Erythroblast (primary cell): ENCODE results near the gene PRR5.

Experiments used
- DNase-seq, 2 experiments: peaks; one replicate each; lab custom pipeline; 2025; lab: John Stamatoyannopoulos, UW
- GATA1 ChIP-seq: IDR thresholded peaks from 2 replicates; pipeline ENCODE4 v1.6.1; 2011; ENCODE audit warnings: low read depth, mild to moderate bottlenecking, control low read depth, low read length, moderate library complexity
- POLR2A ChIP-seq: IDR thresholded peaks from 2 replicates; pipeline ENCODE4 v1.6.1; 2011; ENCODE audit warnings: mild to moderate bottlenecking, low read length

Gene PRR5

DNA sequence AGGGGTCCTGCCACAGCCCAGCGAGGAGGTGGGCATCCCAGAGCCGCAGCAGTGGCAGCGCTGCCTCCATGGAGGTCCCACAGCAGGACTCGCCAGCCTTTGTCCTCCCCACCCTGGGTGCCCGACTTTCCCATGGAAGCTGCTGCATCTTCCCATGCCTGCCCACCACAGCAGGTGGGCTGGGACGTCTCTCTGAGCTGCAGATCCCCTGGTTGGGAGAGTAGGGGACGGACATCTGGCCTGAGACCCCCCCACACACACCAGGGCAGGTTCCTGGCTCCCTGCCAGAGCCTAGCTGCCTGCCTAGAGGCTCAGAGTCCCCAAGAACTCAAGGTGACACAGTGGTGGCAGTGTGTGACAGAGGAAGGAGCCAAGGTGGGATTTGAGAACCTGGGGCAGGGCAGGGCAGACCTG is 21.5 kb upstream of the PRR5 start:
- DNase-seq: peak in 1 of 2 experiments; percentile 48
- TF ChIP-seq GATA1: no peak
- no peak for TF ChIP-seq POLR2A

DNA sequence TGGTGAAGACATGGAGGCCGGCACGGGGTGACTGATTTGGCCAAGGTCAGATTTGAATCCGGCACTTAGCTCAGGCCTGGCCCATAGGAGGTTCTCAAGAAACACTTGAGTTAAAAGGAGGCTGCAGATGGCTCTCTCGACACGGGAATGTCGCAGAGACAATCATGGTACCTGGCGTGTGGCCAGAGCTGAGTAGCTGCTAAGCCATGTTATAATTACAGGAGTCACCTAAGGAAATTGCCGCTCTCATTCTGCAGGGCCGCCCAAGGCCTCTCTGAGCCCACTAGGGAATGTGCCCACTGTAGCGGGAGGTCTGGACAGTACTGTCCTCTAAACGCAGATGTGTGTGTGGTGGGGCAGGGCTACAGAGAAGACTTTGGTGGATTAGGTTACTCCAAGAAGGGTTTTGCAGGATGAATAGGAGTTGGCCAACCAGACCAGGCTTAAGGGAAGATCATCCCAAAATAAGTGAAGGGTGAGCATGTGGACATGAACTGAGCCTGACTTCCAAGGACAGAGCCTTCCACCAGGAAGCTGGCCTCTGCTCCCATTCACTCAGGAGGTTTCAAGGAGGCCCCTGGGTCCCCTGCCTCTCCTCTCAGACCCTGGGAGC is 19.3 kb upstream of the PRR5 start:
- no peak for TF ChIP-seq GATA1
- no peak for TF ChIP-seq POLR2A
- peak in 1 of 2 experiments; percentile 35 for DNase-seq

DNA sequence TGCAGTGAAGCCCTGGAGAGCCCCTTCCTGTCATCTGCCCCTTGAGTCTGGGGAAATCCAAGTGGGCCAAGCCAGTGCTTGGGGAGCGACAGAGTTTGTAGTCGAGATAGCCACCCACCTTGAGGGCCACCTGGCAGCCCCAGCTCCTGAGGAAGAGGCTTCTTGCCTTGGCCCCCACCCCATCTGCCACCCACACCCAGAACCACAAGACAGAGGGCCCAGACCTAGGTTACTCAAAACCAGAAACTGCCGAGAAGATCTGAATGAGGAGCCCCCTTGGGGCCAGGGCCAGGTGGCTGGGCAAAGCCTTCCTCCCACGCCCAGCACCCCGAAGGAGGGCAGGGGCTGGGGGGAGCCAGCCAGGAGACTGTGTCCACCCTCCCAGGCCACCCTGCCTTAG is 18.8 kb upstream of the PRR5 start:
- TF ChIP-seq POLR2A: no peak
- no peak for TF ChIP-seq GATA1
- no peak for DNase-seq

DNA sequence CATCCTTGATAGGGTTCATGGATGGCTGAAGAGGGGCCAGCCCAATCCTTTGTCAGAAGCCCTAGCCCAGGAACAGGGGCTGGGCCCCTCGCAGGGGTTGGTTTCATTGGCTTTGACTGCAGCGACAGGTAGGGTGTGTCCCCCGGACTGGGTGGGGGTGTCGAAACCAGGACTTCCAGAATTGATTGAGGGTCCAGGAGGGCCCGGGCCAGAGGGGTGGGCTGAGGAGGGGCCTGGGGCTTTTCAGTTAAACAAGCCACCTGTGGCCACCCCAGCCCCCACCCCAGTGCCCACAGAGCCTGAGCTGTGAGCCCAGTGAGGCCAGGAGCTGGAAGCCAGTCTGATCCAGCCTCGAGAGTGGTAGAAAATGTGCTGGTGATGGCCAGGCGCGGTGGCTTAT is 18.1 kb upstream of the PRR5 start:
- DNase-seq: no peak
- no peak for TF ChIP-seq GATA1
- no peak for TF ChIP-seq POLR2A

DNA sequence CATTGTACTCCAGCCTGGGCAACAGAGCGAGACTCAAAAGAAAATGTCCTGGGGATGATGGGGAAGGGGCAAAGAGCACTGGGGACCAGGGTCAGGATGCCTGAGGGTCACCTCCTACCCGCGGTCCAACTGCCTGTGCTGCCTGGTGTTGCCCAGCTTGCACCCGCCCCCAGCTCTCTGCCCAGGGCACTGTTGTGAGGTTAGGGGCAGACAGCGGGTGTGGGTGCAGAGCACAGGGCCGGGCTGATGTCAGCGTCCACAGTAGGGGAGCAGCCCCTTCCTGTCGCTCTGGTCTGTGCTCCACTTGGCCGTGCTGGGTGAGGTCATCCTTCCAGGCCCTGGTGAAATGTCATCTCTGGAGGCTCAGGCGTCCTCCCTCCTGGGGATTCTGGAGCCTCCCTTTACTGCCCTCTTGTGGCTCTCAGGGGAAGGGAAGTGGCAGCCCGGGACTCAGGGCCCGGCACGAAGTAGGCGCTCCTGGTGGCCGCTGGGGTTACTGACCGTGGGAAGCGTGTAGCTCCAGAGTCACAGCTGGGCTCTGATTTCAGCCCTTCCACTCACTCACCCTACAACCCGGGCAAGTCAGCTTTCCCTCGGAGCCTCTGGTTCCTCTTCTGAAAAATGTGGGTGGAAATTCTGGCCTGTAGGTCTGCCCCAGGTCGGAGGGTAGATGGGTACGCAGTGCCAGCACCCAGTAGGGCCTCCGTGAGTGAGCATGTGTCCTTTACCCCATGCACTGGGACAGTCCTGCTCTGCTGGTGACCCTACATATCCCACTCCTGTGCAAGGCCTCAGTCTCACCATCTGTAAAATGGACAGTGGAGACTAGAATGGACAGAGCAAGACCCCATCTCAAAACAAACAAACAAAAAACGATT is 17.3 kb upstream of the PRR5 start:
- DNase-seq: peak; percentile 94 to 97
- TF ChIP-seq GATA1 (no peak), POLR2A (no peak)

DNA sequence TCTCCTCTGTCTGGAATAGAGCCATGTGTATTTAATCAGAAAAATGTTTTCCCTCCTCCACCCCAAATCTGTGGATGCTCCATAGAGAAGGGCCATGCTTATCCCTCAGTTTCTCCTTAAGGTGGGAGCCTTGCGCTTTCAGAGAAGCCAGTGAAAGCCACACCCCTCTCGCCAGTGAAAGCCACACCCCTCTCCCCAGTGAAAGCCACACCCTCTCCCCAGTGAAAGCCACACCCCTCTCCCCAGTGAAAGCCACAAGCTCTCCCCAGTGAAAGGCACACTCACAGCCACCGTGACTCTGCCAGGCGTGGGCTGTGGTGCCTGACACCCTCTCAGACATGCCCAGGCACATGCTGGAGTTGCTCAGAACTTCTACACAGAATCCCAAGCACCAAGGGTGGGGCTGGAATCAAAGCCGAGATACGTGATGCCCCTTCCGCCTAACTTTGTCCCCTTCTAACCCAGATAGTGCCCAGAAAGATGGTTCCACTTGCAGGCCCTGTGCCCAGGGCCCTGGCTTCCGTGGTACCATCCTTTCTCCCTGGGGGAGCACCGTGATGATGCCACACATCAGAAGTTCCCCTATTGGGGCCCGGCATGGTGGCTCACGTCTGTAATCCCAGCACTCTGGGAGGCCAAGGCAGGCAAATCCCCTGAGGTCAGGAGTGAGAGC is 16.5 kb upstream of the PRR5 start:
- DNase-seq: peak; percentile 79 to 89
- TF ChIP-seq GATA1: no peak
- TF ChIP-seq POLR2A: peak; percentile 36

DNA sequence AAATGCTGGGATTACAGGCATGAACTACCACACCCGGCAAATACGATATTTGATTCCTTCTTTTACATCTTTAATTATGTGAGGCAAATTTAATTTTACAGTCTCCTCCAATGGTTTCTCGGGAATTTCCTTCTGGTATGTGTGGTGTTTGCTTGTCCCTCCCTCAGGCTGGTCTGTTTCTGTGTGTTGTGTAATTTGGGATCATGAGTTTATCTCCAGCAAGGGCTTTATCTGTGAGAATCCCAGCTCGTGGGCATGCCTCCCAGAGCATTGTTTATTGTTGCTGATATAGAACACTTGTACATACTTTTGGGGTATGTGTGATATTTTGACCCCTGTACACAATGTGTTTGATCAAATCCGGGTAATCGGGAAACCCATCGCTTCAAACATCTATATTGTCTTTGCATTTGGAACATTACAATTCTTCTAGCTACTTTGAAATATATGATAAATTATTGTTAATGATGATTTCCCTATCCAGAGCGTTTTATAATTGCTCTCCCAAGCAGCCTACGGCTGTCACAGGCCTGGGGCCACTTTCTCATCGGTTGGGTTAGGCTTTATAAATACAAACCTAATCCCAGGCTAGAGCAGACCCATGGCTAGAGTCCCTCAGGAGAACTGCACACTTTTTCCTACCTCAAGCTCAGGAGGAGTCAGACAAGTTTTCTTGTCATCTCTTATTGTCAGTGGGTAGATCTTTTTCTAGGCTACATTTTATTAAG is 15.0 kb upstream of the PRR5 start:
- TF ChIP-seq GATA1 (no peak), POLR2A (no peak)
- DNase-seq: no peak

DNA sequence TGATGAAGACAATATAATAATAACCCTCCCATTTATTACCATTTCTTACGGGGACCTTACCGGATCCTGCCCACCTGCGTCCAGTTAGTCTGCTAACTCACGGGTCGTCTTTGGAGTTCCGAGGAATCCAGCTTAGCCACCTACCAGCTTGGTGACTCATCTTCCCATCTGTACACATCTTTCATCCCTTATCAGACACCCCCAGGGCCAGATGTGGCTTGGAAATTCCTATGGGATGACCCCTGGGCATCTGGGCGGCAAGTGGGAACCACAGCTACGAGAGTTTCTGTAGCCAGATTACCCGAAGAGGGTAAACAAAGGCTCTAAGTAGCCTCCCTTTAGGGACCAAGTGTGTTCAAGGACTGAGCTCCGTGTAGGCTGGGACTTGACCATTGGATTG is 12.8 kb upstream of the PRR5 start:
- no peak for DNase-seq
- TF ChIP-seq GATA1: no peak

DNA sequence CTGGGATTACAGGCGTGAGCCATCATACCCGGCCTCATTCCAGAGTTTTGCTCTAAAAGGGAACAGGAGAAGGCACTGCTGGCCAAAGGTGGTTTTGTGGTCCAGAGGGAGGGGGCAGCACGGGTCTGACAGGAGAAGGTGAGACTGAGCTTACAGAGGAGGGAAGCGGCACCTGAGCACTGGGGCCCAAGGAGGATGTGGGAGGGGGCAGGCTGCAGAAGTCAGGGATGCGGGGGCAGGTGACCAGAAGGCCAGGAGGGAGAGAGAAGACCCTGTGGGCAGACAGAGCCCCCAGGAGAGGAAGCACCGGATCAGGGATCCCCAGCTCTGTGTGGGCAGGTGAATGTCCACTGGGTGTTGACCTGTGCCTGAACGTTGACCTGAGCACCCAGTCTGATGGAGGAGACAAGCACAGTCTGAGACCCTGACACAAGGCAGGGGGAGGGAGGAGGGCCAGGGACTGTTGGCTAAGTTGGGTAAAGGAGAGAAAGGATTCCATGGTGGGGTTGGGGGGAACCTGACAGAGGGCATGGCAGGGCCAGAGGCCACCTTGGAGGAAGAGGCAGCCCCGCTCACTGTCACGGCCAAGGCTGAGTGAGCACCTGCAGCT is 12.0 kb upstream of the PRR5 start:
- DNase-seq: no peak
- TF ChIP-seq POLR2A (no peak), GATA1 (no peak)

DNA sequence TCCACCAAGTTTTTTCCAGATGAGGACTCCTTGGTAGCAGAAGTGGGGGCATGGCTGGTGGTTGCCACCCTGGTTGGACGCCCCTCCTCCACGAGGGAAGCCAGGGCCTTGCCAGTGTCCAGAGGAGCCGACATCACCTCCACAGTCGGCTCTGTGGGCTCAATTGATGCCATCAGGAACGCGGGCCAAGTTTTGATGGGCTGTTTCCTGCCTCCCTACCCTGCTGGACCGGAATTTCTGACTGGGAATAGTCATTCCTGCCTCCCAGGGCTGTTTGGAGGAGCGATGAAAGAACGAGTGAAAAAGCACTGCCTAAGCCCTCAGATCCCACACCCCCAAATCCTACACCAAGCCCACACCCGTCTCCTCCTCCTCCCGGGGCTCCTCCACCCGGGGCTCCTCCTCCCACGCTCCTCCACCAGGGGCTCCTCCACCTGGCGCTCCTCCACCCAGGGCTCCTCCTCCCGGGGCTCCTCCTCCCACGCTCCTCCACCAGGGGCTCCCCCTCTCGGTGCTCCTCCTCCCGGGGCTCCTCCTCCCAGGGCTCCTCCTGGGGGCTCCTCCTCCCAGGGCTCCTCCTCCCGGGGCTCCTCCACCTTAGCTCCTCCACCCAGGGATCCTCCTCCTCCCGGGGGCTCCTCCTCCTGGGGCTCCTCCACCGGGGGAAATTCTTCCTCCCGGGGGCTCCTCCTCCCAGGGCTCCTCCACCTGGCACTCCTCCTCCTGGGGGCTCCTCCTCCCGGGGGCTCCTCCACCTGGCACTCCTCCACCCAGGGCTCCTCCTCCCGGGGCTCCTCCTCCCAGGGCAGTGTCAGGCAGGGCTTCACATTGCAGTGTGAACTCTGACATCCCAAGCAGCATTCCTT is 10.0 kb upstream of the PRR5 start:
- no peak for DNase-seq
- TF ChIP-seq POLR2A: no peak
- no peak for TF ChIP-seq GATA1

DNA sequence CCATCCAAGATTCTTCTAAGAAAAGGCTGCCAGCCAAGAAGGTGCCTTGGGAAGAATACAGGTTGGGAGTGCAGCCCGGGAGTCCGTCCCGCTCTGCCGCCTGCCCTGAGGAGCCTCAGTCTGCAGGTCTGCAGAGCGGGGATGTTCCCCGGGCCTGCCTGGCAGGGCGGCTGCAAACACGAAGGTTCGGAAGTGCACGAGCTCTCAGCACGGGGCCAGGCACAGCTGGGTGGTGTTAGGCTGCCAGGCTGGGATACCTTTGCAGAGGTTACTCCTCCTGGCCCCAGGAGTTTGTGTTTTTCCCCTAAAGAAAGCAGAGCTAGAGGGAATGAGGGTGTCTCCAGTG is 9.4 kb upstream of the PRR5 start:
- TF ChIP-seq GATA1 (no peak), POLR2A (no peak)
- no peak for DNase-seq

DNA sequence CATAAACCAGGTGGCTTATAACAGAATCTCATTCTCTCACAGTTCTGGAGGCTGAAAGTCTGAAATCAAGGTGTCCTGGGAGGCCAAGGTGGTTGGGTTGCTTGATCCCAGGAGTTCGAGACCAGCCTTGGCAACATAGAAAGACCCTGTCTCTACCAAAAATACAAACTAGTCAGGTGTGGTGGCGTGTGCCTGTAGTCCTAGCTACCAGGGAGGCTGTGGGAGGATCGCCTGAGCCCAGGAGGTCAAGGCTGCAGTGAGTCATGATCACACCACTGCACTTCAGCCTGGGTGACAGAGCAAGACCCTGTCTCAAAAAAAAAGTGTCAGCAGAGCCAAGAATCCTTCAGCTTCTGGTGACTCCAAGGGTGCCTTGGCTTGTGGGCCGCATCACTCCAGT is 8.9 kb upstream of the PRR5 start:
- peak in 1 of 2 experiments; percentile 34 for DNase-seq
- TF ChIP-seq POLR2A (no peak), GATA1 (no peak)
